LNCAP (cell line): ENCODE measurements around the gene SRRM3.

Experiments used
- CTCF ChIP-seq: fragments of 450-650 bp; IDR thresholded peaks from 2 replicates; pipeline ENCODE4 v1.5.1; 2017; ENCODE audit warnings: mild to moderate bottlenecking

Gene SRRM3

GRCh38 chr7:76173566-76174205 is 28.0 kb upstream of the SRRM3 start:
- TF ChIP-seq CTCF: no peak

- no peak for TF ChIP-seq CTCF
Measured at GRCh38 chr7:76179686-76180085, 22.0 kb upstream of the SRRM3 start.

- TF ChIP-seq CTCF: no peak
Measured at GRCh38 chr7:76182225-76182960, 19.3 kb upstream of the SRRM3 start.

GRCh38 chr7:76185187-76185896 is 16.4 kb upstream of the SRRM3 start:
- TF ChIP-seq CTCF: no peak

- TF ChIP-seq CTCF: no peak
Measured at GRCh38 chr7:76187272-76187671, 14.4 kb upstream of the SRRM3 start.

- TF ChIP-seq CTCF: no peak
Measured at GRCh38 chr7:76189276-76189675, 12.4 kb upstream of the SRRM3 start.

GRCh38 chr7:76191783-76192240 is 9.9 kb upstream of the SRRM3 start:
- TF ChIP-seq CTCF: no peak
